OCI-LY3 (cell line): Measurements from ENCODE around the gene FOXRED1.

Source experiments
- H2AFZ ChIP-seq: fragments of 200-600, 300-600 bp; shearing (Covaris generic); 2 replicates; pipeline ENCODE4 v1.6.0; 2014; ENCODE audit warnings: antibody characterized with exemption, low read depth, low read length
- H3K27ac ChIP-seq: fragments of 200-600, 300-600 bp; sonication (generic); 2 replicates; pipeline ENCODE4 v1.5.1; 2014; ENCODE audit warnings: mild to moderate bottlenecking, low read length, moderate library complexity, mixed read lengths
- H3K27me3 ChIP-seq: fragments of 200-600, 300-600 bp; sonication (generic); 2 replicates; pipeline ENCODE4 v1.6.1; 2014; ENCODE audit warnings: low read depth, low read length, mixed read lengths
- H3K36me3 ChIP-seq: fragments of 200-600, 300-600 bp; sonication (generic); replicated peaks from 2 replicates; pipeline ENCODE3; 2014; ENCODE audit warnings: low read depth, low read length, mixed read lengths
- H3K4me1 ChIP-seq: fragments of 300-600, 200-600 bp; sonication (generic); 2 replicates; pipeline ENCODE4 v1.6.1; 2014; ENCODE audit warnings: low read length, mixed read lengths
- H3K4me2 ChIP-seq: fragments of 200-600, 300-600 bp; sonication (generic); 2 replicates; pipeline ENCODE4 v1.6.1; 2014; ENCODE audit warnings: low read length, mixed read lengths
- H3K4me3 ChIP-seq: fragments of 300-600, 200-600 bp; sonication (generic); 2 replicates; pipeline ENCODE4 v1.5.1; 2014; ENCODE audit warnings: antibody characterized with exemption, mild to moderate bottlenecking, low read length, moderate library complexity
- H3K79me2 ChIP-seq: fragments of 300-600, 200-600 bp; shearing (Covaris generic); 2 replicates; pipeline ENCODE4 v1.6.1; 2014; ENCODE audit warnings: mild to moderate bottlenecking, low read length, mixed read lengths
- H3K9ac ChIP-seq: fragments of 300-600, 200-600 bp; shearing (Covaris generic); 2 replicates; pipeline ENCODE4 v1.6.0; 2014; ENCODE audit warnings: mild to moderate bottlenecking, low read length, moderate library complexity
- H3K9me3 ChIP-seq: fragments of 200-600, 300-600 bp; shearing (Covaris generic); 2 replicates; pipeline ENCODE4 v1.6.1; 2014; ENCODE audit warnings: low read length, mixed read lengths; ENCODE audit not compliant: insufficient read depth
- H4K20me1 ChIP-seq: fragments of 200-600, 300-600 bp; sonication (generic); 2 replicates; pipeline ENCODE4 v1.6.1; 2016; ENCODE audit warnings: low read length, mixed read lengths; ENCODE audit not compliant: insufficient read depth
- CTCF ChIP-seq: fragments of 200-600, 300-600 bp; sonication (generic); IDR thresholded peaks from 2 replicates; pipeline ENCODE4 v1.5.1; 2014; ENCODE audit warnings: antibody characterized with exemption, low read length, low read depth
- EZH2phosphoT487 ChIP-seq: fragments of 200-600 bp; shearing (Covaris generic); IDR thresholded peaks from 2 replicates; pipeline ENCODE4 v1.6.1; 2018; ENCODE audit warnings: antibody characterized with exemption, mixed run types, low read depth

The FOXRED1 gene

GRCh38 chr11:126281245-126281644 is 12.3 kb downstream of the FOXRED1 start:
- Histone ChIP-seq H3K27me3 (no peaks in the 10 kb centered on the region), H3K4me2 (no peak overlapping the region), H3K4me1 (peaks cover 13% of the 10 kb centered on the region), H3K4me3 (no peak overlapping the region), H2AFZ (no peak overlapping the region), H3K36me3 (peaks cover 11% of the 10 kb centered on the region), H3K27ac (no peak overlapping the region), H3K9me3 (no peaks in the 10 kb centered on the region), H4K20me1 (no peaks in the 10 kb centered on the region), H3K9ac (no peak overlapping the region), H3K79me2 (peaks cover 4% of the 10 kb centered on the region; the same call in 1 of the 2 replicates)
- TF ChIP-seq CTCF (no peak), EZH2phosphoT487 (no peak)

- H3K4me3 ChIP-seq, result no peak overlapping the region
- peaks cover 13% of the 10 kb centered on the region for H3K4me1 ChIP-seq
- H3K79me2 ChIP-seq, result peaks cover 4% of the 10 kb centered on the region; the same call in 1 of the 2 replicates
- no peak overlapping the region for H2AFZ ChIP-seq
- peaks cover 11% of the 10 kb centered on the region for H3K36me3 ChIP-seq
- H3K9me3 ChIP-seq, result no peaks in the 10 kb centered on the region
- TF ChIP-seq CTCF, result no peak
- no peak for TF ChIP-seq EZH2phosphoT487
- H4K20me1 ChIP-seq, result no peaks in the 10 kb centered on the region
- H3K27ac ChIP-seq, result no peak overlapping the region
- H3K27me3 ChIP-seq, result no peaks in the 10 kb centered on the region
- H3K9ac ChIP-seq, result no peak overlapping the region
- no peak overlapping the region for H3K4me2 ChIP-seq
These were observed 12.8 kb downstream of the FOXRED1 start for GRCh38 chr11:126281666-126282175.

- Histone ChIP-seq H3K4me3 (peak overlapping the region; percentile 97), H3K9ac (peak overlapping the region; percentile 71), H3K79me2 (peaks cover 4% of the 10 kb centered on the region; the same call in 1 of the 2 replicates), H3K27ac (no peak overlapping the region), H3K36me3 (peaks cover 6% of the 10 kb centered on the region), H3K4me1 (peaks cover 13% of the 10 kb centered on the region), H3K9me3 (no peaks in the 10 kb centered on the region), H2AFZ (peak overlapping the region; percentile 81), H3K4me2 (peak overlapping the region; percentile 79), H3K27me3 (no peaks in the 10 kb centered on the region), H4K20me1 (no peaks in the 10 kb centered on the region)
- TF ChIP-seq CTCF (no peak), EZH2phosphoT487 (no peak)
These were observed 13.4 kb downstream of the FOXRED1 start for GRCh38 chr11:126282361-126282735.

- peaks cover 13% of the 10 kb centered on the region for H3K4me1 ChIP-seq
- peak within 1 kb of the TSS; percentile 97 for H3K4me3 ChIP-seq
- no peaks in the 10 kb centered on the region for H3K9me3 ChIP-seq
- H3K27ac ChIP-seq, result peak within 1 kb of the TSS; percentile 31
- no peak for TF ChIP-seq CTCF
- TF ChIP-seq EZH2phosphoT487, result no peak
- H3K9ac ChIP-seq, result peak within 1 kb of the TSS; percentile 71
- H3K36me3 ChIP-seq, result peaks cover under 1% of the 10 kb centered on the region
- no peaks in the 10 kb centered on the region for H3K27me3 ChIP-seq
- H4K20me1 ChIP-seq, result no peaks in the 10 kb centered on the region
- peak within 1 kb of the TSS; percentile 79 for H3K4me2 ChIP-seq
- peaks cover 4% of the 10 kb centered on the region; the same call in 1 of the 2 replicates for H3K79me2 ChIP-seq
- H2AFZ ChIP-seq, result peak within 1 kb of the TSS; percentile 81
These were observed 14.0 kb downstream of the FOXRED1 start, which contains the start of gene TIRAP for GRCh38 chr11:126282736-126283591. TSS of gene TIRAP (plus strand) at chr11:126283093. CDS start at chr11:126290895, 7,802 bp downstream.
